ENCODE data around the gene ZNF71. TPM values are rescaled to one million over a fixed set of nuclear protein-coding genes. Genes with fewer than 3 reads are reported as not detected.
A peak's percentile ranks its signal among the peaks of the same experiment; 100 is the strongest.

The ZNF71 gene
- total and polyA plus RNA-seq, 2 donors (not counting 1 experiment from before 2014, with no cell fraction given), result 6.4 to 9.3 TPM

DNA sequence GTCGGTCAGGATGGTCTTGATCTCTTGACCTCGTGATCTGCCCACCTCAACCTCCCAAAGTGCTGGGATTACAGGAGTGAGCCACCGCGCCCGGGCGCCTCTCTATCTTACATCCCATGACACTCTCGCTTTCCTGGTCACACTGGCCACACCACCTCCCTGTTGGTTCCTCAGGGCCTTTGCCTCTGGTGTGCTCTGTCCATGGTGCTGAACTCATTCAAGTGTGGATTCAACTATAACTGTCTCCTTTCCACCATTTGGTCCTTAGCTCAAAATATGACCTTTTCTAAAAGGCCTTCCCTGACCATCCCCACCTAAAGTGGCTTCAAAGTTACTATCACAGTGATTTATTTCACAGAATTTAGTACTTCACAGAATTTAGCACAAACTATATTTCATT lies 44.1 kb downstream of the ZNF71 start:
- WGBS (ENCODE audit: insufficient coverage), result 41% methylated on average over 7 of the region's 7 CpGs
- CTCF ChIA-PET, result no interaction called here

DNA sequence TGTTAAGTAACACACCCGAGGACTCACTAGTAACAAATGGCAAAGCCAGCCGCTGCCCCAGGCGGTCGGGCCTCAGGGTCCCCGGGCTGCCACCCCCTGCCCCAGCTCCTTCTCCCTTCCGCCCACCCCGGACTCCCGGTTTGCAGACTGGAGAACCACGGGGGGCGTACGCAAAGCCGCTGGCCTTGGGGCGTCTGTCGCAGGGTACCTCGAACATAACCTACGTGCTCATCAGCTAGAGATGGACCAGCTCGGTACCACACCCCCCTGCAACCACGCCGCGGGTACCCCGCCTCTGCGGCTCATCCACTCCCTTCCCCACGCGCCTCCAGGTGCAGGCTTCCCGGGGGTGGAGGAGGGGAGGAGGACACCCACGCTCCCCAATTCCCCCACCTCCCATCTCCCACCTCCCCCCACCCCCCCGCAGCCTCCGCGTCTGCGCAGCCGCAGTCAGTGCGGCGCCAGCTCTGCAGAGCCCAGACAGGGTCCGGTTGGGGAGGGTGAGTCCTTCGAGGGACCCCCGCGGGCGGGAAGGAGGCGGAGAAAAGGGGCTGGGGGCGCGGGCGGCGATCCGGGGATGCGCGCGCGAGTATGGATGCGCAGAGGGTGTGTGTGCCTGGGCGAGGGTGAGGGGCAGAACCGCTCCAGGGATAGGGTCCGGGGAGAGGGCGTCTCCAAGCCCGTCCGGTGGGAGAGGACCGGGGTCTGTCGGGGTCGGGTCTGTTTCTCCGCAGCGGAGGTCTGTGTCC lies 47.8 kb downstream of the ZNF71 start, which contains the start of gene SMIM17:
TSS of gene SMIM17 (plus strand) at position 449 of the 749 bp plus-strand sequence. CDS start 2,509 bp downstream, outside the sequence.
- TF ChIP-seq EZH2 (IDR thresholded peaks at IDR 0.05; ENCODE audit: borderline replicate concordance, insufficient read depth, low read depth, low read length, poor library complexity, severe bottlenecking), result no peak
- TF ChIP-seq, protein P1, sequence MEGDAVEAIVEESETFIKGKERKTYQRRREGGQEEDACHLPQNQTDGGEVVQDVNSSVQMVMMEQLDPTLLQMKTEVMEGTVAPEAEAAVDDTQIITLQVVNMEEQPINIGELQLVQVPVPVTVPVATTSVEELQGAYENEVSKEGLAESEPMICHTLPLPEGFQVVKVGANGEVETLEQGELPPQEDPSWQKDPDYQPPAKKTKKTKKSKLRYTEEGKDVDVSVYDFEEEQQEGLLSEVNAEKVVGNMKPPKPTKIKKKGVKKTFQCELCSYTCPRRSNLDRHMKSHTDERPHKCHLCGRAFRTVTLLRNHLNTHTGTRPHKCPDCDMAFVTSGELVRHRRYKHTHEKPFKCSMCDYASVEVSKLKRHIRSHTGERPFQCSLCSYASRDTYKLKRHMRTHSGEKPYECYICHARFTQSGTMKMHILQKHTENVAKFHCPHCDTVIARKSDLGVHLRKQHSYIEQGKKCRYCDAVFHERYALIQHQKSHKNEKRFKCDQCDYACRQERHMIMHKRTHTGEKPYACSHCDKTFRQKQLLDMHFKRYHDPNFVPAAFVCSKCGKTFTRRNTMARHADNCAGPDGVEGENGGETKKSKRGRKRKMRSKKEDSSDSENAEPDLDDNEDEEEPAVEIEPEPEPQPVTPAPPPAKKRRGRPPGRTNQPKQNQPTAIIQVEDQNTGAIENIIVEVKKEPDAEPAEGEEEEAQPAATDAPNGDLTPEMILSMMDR (IDR thresholded peaks at IDR 0.05), result no peak
- Histone ChIP-seq H3K27ac (ENCODE audit: low read length in 2 of 2) (no peak within 1 kb of the TSS), H3K36me3 (replicated peaks in 1 of 2; ENCODE audit: control extremely low read depth in 1 of 2, control insufficient read depth in 1 of 2, extremely low read depth in 1 of 2, insufficient read depth in 2 of 2, low read length in 1 of 2) (no peaks in the 10 kb centered on the region), H4K20me1 (ENCODE audit: control insufficient read depth, insufficient read depth, low read length, poor library complexity, severe bottlenecking) (no peaks in the 10 kb centered on the region), H3K79me2 (ENCODE audit: control insufficient read depth, insufficient read depth, low read length) (no peaks in the 10 kb centered on the region), H2AFZ (ENCODE audit: insufficient read depth, low read depth, low read length, poor library complexity, severe bottlenecking) (no peak within 1 kb of the TSS), H3K4me2 (replicated peaks; ENCODE audit: low read depth, low read length, poor library complexity, severe bottlenecking) (no peak within 1 kb of the TSS), H3K4me1 (ENCODE audit: control insufficient read depth in 2 of 2, insufficient read depth in 2 of 2, low read length in 2 of 2) (no peaks in the 10 kb centered on the region), H3K9ac (ENCODE audit: low read length) (no peak within 1 kb of the TSS), H3K27me3 (replicated peaks in 1 of 4; ENCODE audit: control extremely low read depth in 1 of 4, control insufficient read depth in 3 of 4, insufficient read depth in 4 of 4, low read length in 3 of 4) (peaks cover 0 to 23% (median 0%) of the 10 kb centered on the region in 4 experiments), H3K9me3 (ENCODE audit: control extremely low read depth in 1 of 3, control insufficient read depth in 2 of 3, insufficient read depth in 1 of 3, low read length in 2 of 3) (peaks cover 2 to 60% (median 25%) of the 10 kb centered on the region in 3 donors), H3K4me3 (ENCODE audit: control extremely low read depth in 1 of 5, extremely low read depth in 1 of 5, insufficient read depth in 1 of 5, low read depth in 2 of 5, low read length in 4 of 5) (no peak within 1 kb of the TSS)
- H3K27me3 Mint-ChIP-seq, result peaks cover 27% of the 10 kb centered on the region
- H3K4me3 Mint-ChIP-seq, result no peak within 1 kb of the TSS
- H3K27ac Mint-ChIP-seq, result no peak within 1 kb of the TSS
- DNase-seq (no peak), ATAC-seq (ENCODE audit: low read depth) (no peak)
- 23% methylated on average over 41 of the region's 60 CpGs for WGBS (ENCODE audit: insufficient coverage)
- ChIA-PET POLR2A (no interaction called here), CTCF (no interaction called here)
- H3K9me3 Mint-ChIP-seq (ENCODE audit: insufficient read depth), result peaks cover 14% of the 10 kb centered on the region
- H3K4me1 Mint-ChIP-seq, result no peaks in the 10 kb centered on the region
- intact Hi-C loops (cut with micrococcal nuclease), result no loop called here

More for the DNA sequence above, 44.1 kb downstream of the ZNF71 start:
- Histone ChIP-seq H3K9ac (ENCODE audit: low read length) (no peak overlapping the region), H3K4me2 (replicated peaks; ENCODE audit: low read depth, low read length, poor library complexity, severe bottlenecking) (no peak overlapping the region), H3K4me3 (ENCODE audit: control extremely low read depth in 1 of 5, extremely low read depth in 1 of 5, insufficient read depth in 1 of 5, low read depth in 2 of 5, low read length in 4 of 5) (no peak overlapping the region), H3K9me3 (ENCODE audit: control extremely low read depth in 1 of 3, control insufficient read depth in 2 of 3, insufficient read depth in 1 of 3, low read length in 2 of 3) (peaks cover 2 to 54% (median 23%) of the 10 kb centered on the region in 3 donors), H3K27me3 (replicated peaks in 1 of 4; ENCODE audit: control extremely low read depth in 1 of 4, control insufficient read depth in 3 of 4, insufficient read depth in 4 of 4, low read length in 3 of 4) (peaks cover 0 to 15% (median 0%) of the 10 kb centered on the region in 4 experiments), H2AFZ (ENCODE audit: insufficient read depth, low read depth, low read length, poor library complexity, severe bottlenecking) (no peak overlapping the region), H3K4me1 (ENCODE audit: control insufficient read depth in 2 of 2, insufficient read depth in 2 of 2, low read length in 2 of 2) (no peaks in the 10 kb centered on the region), H3K79me2 (ENCODE audit: control insufficient read depth, insufficient read depth, low read length) (no peaks in the 10 kb centered on the region), H3K27ac (ENCODE audit: low read length in 2 of 2) (no peak overlapping the region), H3K36me3 (replicated peaks in 1 of 2; ENCODE audit: control extremely low read depth in 1 of 2, control insufficient read depth in 1 of 2, extremely low read depth in 1 of 2, insufficient read depth in 2 of 2, low read length in 1 of 2) (no peaks in the 10 kb centered on the region), H4K20me1 (ENCODE audit: control insufficient read depth, insufficient read depth, low read length, poor library complexity, severe bottlenecking) (no peaks in the 10 kb centered on the region)
- Mint-ChIP-seq H3K4me1 (no peaks in the 10 kb centered on the region), H3K9me3 (ENCODE audit: insufficient read depth) (peaks cover 14% of the 10 kb centered on the region), H3K27ac (no peak overlapping the region), H3K4me3 (no peak overlapping the region), H3K27me3 (peaks cover 15% of the 10 kb centered on the region)
- ATAC-seq (ENCODE audit: low read depth) (no peak), DNase-seq (peak; percentile 9)
- no peak for TF ChIP-seq EZH2 (IDR thresholded peaks at IDR 0.05; ENCODE audit: borderline replicate concordance, insufficient read depth, low read depth, low read length, poor library complexity, severe bottlenecking)
- TF ChIP-seq, protein P1 (IDR thresholded peaks at IDR 0.05), result no peak
- intact Hi-C loops (cut with micrococcal nuclease), result no loop called here
- POLR2A ChIA-PET, result no interaction called here

All from B cell (primary cell).